Measurements from ENCODE around the gene ERN1.

ERN1 gene

DNA sequence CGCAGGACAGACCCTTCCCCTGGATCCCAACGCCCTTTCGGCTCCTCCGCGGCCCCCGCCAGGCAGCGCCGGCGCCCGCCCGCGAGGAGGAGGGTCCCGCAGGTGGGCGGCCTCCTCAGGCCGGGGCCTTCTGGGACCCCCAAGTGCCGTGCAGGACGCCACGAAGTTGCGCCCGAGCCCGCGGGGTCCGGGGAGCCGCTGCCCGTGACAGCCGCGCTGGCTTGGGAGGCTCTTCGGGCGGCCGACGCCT, 504 bp downstream of the ERN1 start:
- H3K4ac ChIP-seq (ENCODE audit: low read depth, low read length), result peak overlapping the region; percentile 48
- peak overlapping the region; percentile 90 for H2BK120ac ChIP-seq (ENCODE audit: insufficient read depth, low read length, poor library complexity)
- DNase-seq, result no peak
- no peaks in the 10 kb centered on the region for H3K36me3 ChIP-seq (ENCODE audit: control insufficient read depth in 1 of 2, insufficient read depth in 2 of 2, low read length in 2 of 2)
- H3K14ac ChIP-seq (ENCODE audit: low read length), result peak overlapping the region; percentile 94
- peak overlapping the region; percentile 93 for H3K18ac ChIP-seq (ENCODE audit: low read length)
- no CpG with 5 or more reads among the region's 31 CpGs for WGBS (ENCODE audit: extremely low coverage, insufficient coverage, insufficient read length)
- H3K79me1 ChIP-seq (ENCODE audit: low read length), result peaks cover 11% of the 10 kb centered on the region
- H4K12ac ChIP-seq (ENCODE audit: low read depth, low read length), result peak overlapping the region; percentile 77
- no peak overlapping the region for H3K23ac ChIP-seq (ENCODE audit: low read length)
- H2BK5ac ChIP-seq (ENCODE audit: low read depth, low read length, poor library complexity), result peak overlapping the region; percentile 83
- peak overlapping the region; percentile 55 for H4K91ac ChIP-seq (ENCODE audit: low read depth, low read length)
- H3K4me1 ChIP-seq (ENCODE audit: control insufficient read depth in 1 of 2, insufficient read depth in 2 of 2, low read length in 2 of 2), result peaks cover 6% of the 10 kb centered on the region in 2 experiments
- H3K4me2 ChIP-seq (ENCODE audit: low read length), result peak overlapping the region; percentile 63
- H2BK12ac ChIP-seq (ENCODE audit: low read length), result no peak overlapping the region
- peaks cover 8% of the 10 kb centered on the region for H3K79me2 ChIP-seq (ENCODE audit: control insufficient read depth, insufficient read depth, low read length, poor library complexity)
- H3K4me3 ChIP-seq (ENCODE audit: low read depth, low read length), result peak overlapping the region; percentile 97
- peak overlapping the region; percentile 89 for H3K9ac ChIP-seq (ENCODE audit: low read length)
- peak overlapping the region; percentile 83 for H2AFZ ChIP-seq (ENCODE audit: insufficient read depth, low read length, poor library complexity)
- H3K27ac ChIP-seq (ENCODE audit: low read depth, low read length), result peak overlapping the region; percentile 77
- H4K8ac ChIP-seq (ENCODE audit: low read depth, low read length), result peak overlapping the region; percentile 79
- no peaks in the 10 kb centered on the region for H3K9me3 ChIP-seq (ENCODE audit: insufficient read depth, low read depth, low read length)
- H2AK5ac ChIP-seq (ENCODE audit: low read length), result no peak overlapping the region
- no peaks in the 10 kb centered on the region for H3K27me3 ChIP-seq (ENCODE audit: insufficient read depth, low read length)

DNA sequence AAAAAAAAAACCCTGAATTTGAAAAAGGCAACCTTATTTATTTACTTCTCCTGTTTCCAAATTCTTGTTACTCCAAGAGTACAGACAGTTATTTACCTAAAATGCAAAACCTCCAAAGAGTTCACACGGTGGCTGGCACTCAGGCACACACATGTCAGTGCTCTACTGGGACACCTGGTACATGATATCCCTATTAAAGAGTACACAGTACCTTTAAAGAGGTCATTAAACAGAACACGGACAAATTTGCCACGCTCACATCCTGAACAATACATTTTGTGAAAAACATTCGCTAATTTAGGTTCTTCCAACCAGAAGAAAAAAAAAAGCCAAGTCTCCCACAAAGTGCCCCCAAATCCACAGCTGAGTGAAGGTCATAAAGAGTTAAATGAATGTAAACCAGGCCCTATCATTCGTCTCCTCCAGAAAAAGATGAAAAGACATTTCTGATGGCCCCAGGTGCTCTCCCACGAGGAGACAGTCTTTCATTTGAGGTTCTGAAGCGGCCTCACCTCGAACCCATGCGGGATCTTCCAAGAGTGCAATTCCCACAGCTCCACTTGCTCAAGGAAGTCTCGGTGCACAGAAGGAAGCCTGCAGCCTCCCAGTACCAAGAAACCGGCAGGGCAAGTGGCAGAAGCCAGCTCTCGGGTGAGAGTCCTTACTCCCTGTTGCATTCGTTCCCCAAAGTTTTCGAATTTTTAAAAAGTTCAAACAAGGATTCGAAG, 993 bp downstream of the ERN1 start:
- H4K12ac ChIP-seq (ENCODE audit: low read depth, low read length), result no peak overlapping the region
- no CpG with 5 or more reads among the region's 15 CpGs for WGBS (ENCODE audit: extremely low coverage, insufficient coverage, insufficient read length)
- no peak overlapping the region for H2BK5ac ChIP-seq (ENCODE audit: low read depth, low read length, poor library complexity)
- no peak overlapping the region for H3K14ac ChIP-seq (ENCODE audit: low read length)
- H3K27me3 ChIP-seq (ENCODE audit: insufficient read depth, low read length), result no peaks in the 10 kb centered on the region
- H4K91ac ChIP-seq (ENCODE audit: low read depth, low read length), result peak overlapping the region; percentile 55
- H2AFZ ChIP-seq (ENCODE audit: insufficient read depth, low read length, poor library complexity), result peak overlapping the region; percentile 83
- H3K27ac ChIP-seq (ENCODE audit: low read depth, low read length), result peak overlapping the region; percentile 77
- H2BK12ac ChIP-seq (ENCODE audit: low read length), result no peak overlapping the region
- H3K18ac ChIP-seq (ENCODE audit: low read length), result no peak overlapping the region
- DNase-seq, result peak; percentile 54 to 79
- H3K4ac ChIP-seq (ENCODE audit: low read depth, low read length), result no peak overlapping the region
- H3K79me1 ChIP-seq (ENCODE audit: low read length), result peaks cover 11% of the 10 kb centered on the region
- H3K36me3 ChIP-seq (ENCODE audit: control insufficient read depth in 1 of 2, insufficient read depth in 2 of 2, low read length in 2 of 2), result no peaks in the 10 kb centered on the region
- H3K9me3 ChIP-seq (ENCODE audit: insufficient read depth, low read depth, low read length), result no peaks in the 10 kb centered on the region
- H3K4me3 ChIP-seq (ENCODE audit: low read depth, low read length), result peak overlapping the region; percentile 97
- no peak overlapping the region for H3K23ac ChIP-seq (ENCODE audit: low read length)
- peak overlapping the region; percentile 89 for H3K9ac ChIP-seq (ENCODE audit: low read length)
- peak overlapping the region; percentile 63 for H3K4me2 ChIP-seq (ENCODE audit: low read length)
- peaks cover 8% of the 10 kb centered on the region for H3K79me2 ChIP-seq (ENCODE audit: control insufficient read depth, insufficient read depth, low read length, poor library complexity)
- no peak overlapping the region for H2AK5ac ChIP-seq (ENCODE audit: low read length)
- peak overlapping the region; percentile 79 for H4K8ac ChIP-seq (ENCODE audit: low read depth, low read length)
- peaks cover 6% of the 10 kb centered on the region in 2 experiments for H3K4me1 ChIP-seq (ENCODE audit: control insufficient read depth in 1 of 2, insufficient read depth in 2 of 2, low read length in 2 of 2)
- no peak overlapping the region for H2BK120ac ChIP-seq (ENCODE audit: insufficient read depth, low read length, poor library complexity)

DNA sequence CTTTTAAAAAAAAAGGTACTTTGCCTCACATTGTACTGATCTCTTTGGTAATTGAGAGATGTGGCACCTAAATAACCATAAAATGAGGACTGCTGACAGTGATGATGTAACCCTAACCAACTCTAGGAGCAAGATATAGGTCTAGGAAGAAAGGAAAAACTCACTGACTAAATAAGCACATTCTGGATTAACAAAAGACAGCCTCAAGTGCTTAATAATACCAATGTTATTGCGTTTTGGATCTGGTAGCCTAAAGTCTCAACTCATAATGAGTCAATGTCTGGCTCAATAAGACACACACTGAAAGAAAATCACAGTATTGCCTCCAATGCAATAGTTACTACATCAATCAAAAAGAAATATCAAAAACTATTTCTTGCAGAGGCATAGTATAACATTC, 3.0 kb downstream of the ERN1 start:
- Histone ChIP-seq H2BK5ac (ENCODE audit: low read depth, low read length, poor library complexity) (no peak overlapping the region), H4K8ac (ENCODE audit: low read depth, low read length) (no peak overlapping the region), H3K4me2 (ENCODE audit: low read length) (no peak overlapping the region), H3K14ac (ENCODE audit: low read length) (no peak overlapping the region), H4K91ac (ENCODE audit: low read depth, low read length) (no peak overlapping the region), H2AFZ (ENCODE audit: insufficient read depth, low read length, poor library complexity) (no peak overlapping the region), H3K79me2 (ENCODE audit: control insufficient read depth, insufficient read depth, low read length, poor library complexity) (peaks cover 8% of the 10 kb centered on the region), H3K23ac (ENCODE audit: low read length) (no peak overlapping the region), H2AK5ac (ENCODE audit: low read length) (no peak overlapping the region), H4K12ac (ENCODE audit: low read depth, low read length) (no peak overlapping the region), H3K4me1 (ENCODE audit: control insufficient read depth in 1 of 2, insufficient read depth in 2 of 2, low read length in 2 of 2) (peaks cover 6% of the 10 kb centered on the region in 2 experiments), H3K9ac (ENCODE audit: low read length) (no peak overlapping the region), H3K4me3 (ENCODE audit: low read depth, low read length) (no peak overlapping the region), H3K18ac (ENCODE audit: low read length) (no peak overlapping the region), H3K4ac (ENCODE audit: low read depth, low read length) (no peak overlapping the region), H3K27ac (ENCODE audit: low read depth, low read length) (no peak overlapping the region), H3K79me1 (ENCODE audit: low read length) (peaks cover 11% of the 10 kb centered on the region), H3K9me3 (ENCODE audit: insufficient read depth, low read depth, low read length) (no peaks in the 10 kb centered on the region), H3K36me3 (ENCODE audit: control insufficient read depth in 1 of 2, insufficient read depth in 2 of 2, low read length in 2 of 2) (no peaks in the 10 kb centered on the region), H3K27me3 (ENCODE audit: insufficient read depth, low read length) (no peaks in the 10 kb centered on the region), H2BK12ac (ENCODE audit: low read length) (no peak overlapping the region), H2BK120ac (ENCODE audit: insufficient read depth, low read length, poor library complexity) (no peak overlapping the region)
- no CpG with 5 or more reads among the region's 1 CpG for WGBS (ENCODE audit: extremely low coverage, insufficient coverage, insufficient read length)
- no peak for DNase-seq

DNA sequence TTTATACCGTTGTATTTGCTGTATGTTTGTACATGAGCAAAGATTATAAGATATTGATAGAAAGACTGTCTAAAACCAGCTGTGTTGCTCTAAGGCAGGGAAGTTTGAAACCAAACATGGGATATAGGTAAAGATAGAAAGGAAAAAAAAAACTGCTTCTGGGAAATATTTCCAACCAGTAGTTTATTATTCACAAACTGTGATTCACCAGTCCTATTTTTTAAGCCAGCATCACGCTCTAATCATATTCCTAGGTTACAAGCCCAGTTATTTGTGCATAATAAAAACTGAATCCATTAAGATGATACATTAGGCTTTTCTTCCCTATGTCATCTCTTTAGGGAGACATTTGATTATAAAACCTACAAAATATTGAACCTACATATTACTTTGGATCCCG, 4.0 kb downstream of the ERN1 start:
- Histone ChIP-seq H3K9me3 (ENCODE audit: insufficient read depth, low read depth, low read length) (no peaks in the 10 kb centered on the region), H2AFZ (ENCODE audit: insufficient read depth, low read length, poor library complexity) (no peak overlapping the region), H3K23ac (ENCODE audit: low read length) (no peak overlapping the region), H2BK120ac (ENCODE audit: insufficient read depth, low read length, poor library complexity) (no peak overlapping the region), H3K4me2 (ENCODE audit: low read length) (no peak overlapping the region), H3K9ac (ENCODE audit: low read length) (no peak overlapping the region), H3K4ac (ENCODE audit: low read depth, low read length) (no peak overlapping the region), H3K4me3 (ENCODE audit: low read depth, low read length) (no peak overlapping the region), H3K79me2 (ENCODE audit: control insufficient read depth, insufficient read depth, low read length, poor library complexity) (peaks cover 8% of the 10 kb centered on the region), H3K18ac (ENCODE audit: low read length) (no peak overlapping the region), H2BK5ac (ENCODE audit: low read depth, low read length, poor library complexity) (no peak overlapping the region), H3K27me3 (ENCODE audit: insufficient read depth, low read length) (no peaks in the 10 kb centered on the region), H3K27ac (ENCODE audit: low read depth, low read length) (no peak overlapping the region), H2AK5ac (ENCODE audit: low read length) (no peak overlapping the region), H3K14ac (ENCODE audit: low read length) (no peak overlapping the region), H4K12ac (ENCODE audit: low read depth, low read length) (no peak overlapping the region), H2BK12ac (ENCODE audit: low read length) (no peak overlapping the region), H4K8ac (ENCODE audit: low read depth, low read length) (no peak overlapping the region), H3K4me1 (ENCODE audit: control insufficient read depth in 1 of 2, insufficient read depth in 2 of 2, low read length in 2 of 2) (peaks cover 6% of the 10 kb centered on the region in 2 experiments), H4K91ac (ENCODE audit: low read depth, low read length) (no peak overlapping the region), H3K79me1 (ENCODE audit: low read length) (peaks cover 11% of the 10 kb centered on the region), H3K36me3 (ENCODE audit: control insufficient read depth in 1 of 2, insufficient read depth in 2 of 2, low read length in 2 of 2) (no peaks in the 10 kb centered on the region)
- no peak for DNase-seq
- no CpG with 5 or more reads among the region's 3 CpGs for WGBS (ENCODE audit: extremely low coverage, insufficient coverage, insufficient read length)
